CD4-positive, alpha-beta T cell treated with Interleukin-10 for 1 hour (primary cell): ENCODE data around the gene GRIA1.

Experiments
- DNase-seq: peaks from one replicate; pipeline ENCODE4 v3.0.0-alpha.2; 2020

Gene GRIA1

DNA sequence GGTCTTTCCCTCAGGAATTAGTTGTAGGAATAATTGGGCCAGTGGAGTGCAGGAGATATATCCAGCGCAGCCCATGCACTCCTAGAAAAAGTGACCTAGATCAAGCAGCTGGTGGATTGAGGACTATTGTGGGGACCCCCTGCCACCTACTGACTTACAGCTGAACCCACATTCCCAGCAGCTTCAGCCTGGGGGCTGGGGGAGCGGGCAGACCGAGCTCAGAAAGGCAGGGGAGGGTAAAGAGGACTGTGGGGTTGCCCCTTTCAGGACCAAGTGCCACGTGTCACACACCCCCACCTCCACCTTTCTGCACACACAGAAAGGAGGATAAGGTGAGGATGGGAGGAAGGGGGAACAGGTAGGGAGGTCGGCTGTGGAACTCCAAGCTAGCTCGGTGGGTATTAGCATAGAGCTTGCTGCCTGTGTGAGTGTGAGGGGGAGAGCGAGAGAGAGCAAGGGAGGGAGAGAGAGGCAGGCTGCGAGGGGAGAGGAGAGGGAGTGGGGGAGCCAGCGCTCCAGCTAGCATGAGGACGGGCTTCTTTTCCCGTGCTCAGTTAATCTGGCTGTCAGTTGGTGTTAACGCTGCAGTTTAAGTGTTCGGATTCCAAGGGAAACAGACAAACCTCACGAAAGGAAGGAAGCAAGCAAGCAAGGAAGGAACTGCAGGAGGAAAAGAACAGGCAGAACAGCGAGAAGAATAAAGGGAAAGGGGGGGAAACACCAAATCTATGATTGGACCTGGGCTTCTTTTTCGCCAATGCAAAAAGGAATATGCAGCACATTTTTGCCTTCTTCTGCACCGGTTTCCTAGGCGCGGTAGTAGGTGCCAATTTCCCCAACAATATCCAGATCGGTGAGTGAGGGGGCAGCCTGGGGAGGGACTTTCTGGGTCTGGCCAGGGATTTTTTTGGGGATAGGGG lies at the start of gene GRIA1:
TSS of gene GRIA1 (plus strand) at position 553 of the 920 bp plus-strand sequence.
- DNase-seq: no peak

GRCh38 chr5:153445875-153446579 lies 44.4 kb upstream of the GRIA1 start:
- DNase-seq: no peak

- no peak for DNase-seq
These were observed 42.9 kb upstream of the GRIA1 start for GRCh38 chr5:153447534-153447933.

- no peak for DNase-seq
These were observed 34.1 kb upstream of the GRIA1 start for GRCh38 chr5:153456354-153456753.

- no peak for DNase-seq
These were observed 33.5 kb upstream of the GRIA1 start for GRCh38 chr5:153456993-153457392.

- no peak for DNase-seq
These were observed 32.2 kb upstream of the GRIA1 start for GRCh38 chr5:153458268-153458667.

GRCh38 chr5:153459051-153459743 lies 31.3 kb upstream of the GRIA1 start:
- no peak for DNase-seq

GRCh38 chr5:153460421-153460820 lies 30.0 kb upstream of the GRIA1 start:
- DNase-seq: no peak

GRCh38 chr5:153461341-153461740 lies 29.1 kb upstream of the GRIA1 start:
- no peak for DNase-seq

DNA sequence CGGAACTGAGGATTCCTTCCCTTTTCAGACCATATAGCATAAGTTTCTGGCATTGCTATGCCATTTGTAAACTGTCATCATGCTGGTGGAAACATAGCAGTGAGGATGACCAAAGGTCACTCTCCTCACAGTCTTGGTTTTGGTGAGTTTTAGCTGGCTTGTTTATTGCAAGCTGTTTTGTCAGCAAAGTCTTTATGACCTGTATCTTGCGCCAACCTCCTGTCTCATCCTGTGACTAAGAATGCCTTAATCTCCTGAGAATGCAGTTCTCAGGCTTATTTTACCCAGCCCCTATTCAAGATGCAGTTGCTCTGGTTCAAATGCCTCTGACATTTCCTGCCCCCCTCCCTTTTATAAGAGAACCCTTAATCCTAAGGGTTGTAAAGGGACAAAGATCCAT lies 26.7 kb upstream of the GRIA1 start:
- no peak for DNase-seq

GRCh38 chr5:153467546-153467945 lies 22.9 kb upstream of the GRIA1 start:
- DNase-seq: no peak

DNA sequence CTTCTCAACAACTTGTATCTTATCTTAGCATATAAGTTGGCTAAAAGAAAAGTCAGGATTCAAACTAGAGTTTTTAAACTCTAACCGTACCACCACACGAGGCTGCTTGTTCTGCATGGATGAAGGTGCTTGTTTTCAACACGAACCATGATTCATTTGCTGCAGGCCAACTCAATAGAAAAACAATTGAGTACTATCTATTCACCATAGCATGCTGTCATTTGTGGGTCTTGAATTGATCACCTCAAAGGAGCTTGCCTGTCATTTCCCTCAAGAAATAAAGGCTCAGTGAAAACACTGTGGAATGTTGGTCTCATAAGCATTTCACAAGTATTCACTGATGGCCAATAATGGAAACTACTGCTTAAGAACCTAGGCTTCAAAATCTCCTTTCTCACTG lies 21.0 kb upstream of the GRIA1 start:
- no peak for DNase-seq

- DNase-seq: no peak
These were observed 19.7 kb upstream of the GRIA1 start for GRCh38 chr5:153470736-153471135.

DNA sequence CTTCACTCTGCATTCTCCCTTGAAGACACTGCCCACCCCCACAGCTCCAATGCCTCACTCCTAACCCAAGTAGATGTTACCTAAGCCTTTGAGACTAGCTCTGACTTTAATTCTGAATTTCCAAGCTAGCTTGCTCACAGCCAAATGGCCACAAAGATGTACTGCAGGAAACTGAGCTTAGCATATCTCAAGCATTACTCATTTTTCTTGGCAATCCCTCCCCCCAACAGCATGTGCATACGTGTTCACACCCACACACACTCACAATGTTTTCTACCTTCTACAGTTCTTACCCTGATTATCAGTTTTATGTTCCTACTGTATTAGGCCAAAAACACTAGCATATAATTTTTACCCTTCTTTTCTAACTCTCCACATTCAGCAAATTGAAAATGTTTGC lies 13.7 kb upstream of the GRIA1 start:
- no peak for DNase-seq

DNA sequence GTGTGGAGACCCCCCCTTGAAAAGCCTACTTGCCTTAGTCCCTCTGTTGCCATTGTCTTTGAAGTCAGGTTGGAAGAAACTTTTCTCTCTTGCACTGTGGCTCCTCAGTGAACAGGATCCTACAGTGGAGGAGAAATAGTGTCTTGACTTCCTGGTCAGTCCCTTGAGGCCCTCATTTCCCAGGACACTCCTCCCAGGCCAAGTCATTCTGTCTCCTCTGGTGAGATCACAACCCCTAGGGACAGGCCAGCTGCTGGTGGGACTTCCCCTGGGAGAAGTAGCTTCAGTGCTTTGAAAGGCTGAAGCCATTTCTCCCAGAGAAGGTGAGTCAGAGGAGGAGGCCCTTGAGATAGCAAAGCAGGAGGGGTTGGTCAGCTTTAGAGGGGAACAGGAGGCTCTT lies 10.1 kb upstream of the GRIA1 start:
- no peak for DNase-seq

DNA sequence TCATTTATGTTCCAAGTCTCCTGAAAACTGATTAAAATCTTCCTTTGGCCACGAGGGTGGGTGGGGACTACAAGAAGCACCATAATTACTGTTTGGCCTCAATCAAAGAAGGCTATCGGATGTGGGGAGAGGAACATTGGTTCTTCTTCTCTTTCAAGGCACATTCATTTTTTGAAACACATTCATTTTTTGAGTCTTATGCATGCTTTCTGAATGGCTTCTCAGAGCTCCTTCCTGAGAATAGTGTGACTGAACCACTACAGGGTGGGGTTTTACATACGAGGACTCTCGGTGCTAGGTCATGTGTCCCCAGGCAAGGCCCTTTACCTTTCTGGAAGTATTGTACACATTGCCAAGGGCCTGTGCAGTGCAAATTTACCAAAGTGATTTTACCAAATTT lies 7.0 kb upstream of the GRIA1 start:
- DNase-seq: no peak

DNA sequence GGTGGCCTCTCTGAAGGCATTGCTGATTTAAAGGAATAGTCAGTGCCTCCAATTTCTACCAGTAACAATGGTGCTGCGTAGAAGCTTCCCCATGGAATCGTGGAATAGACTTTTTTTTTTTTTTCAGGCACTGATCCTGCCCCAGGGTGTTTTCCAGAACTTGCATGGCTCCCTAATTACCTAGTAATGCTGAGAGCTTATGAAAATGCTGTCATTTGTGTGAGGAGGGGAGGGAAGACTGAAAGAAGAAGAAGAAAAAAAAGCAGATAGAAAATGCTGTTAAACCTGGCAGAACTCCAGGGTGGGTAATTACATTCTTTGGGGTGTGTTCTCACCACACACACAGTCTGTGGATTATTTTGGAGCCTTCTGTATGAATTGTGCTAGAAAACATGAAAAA lies 4.8 kb upstream of the GRIA1 start:
- DNase-seq: no peak

- no peak for DNase-seq
These were observed 3.7 kb upstream of the GRIA1 start for GRCh38 chr5:153486771-153487170.

- no peak for DNase-seq
These were observed 859 bp upstream of the GRIA1 start for GRCh38 chr5:153489611-153490010.

DNA sequence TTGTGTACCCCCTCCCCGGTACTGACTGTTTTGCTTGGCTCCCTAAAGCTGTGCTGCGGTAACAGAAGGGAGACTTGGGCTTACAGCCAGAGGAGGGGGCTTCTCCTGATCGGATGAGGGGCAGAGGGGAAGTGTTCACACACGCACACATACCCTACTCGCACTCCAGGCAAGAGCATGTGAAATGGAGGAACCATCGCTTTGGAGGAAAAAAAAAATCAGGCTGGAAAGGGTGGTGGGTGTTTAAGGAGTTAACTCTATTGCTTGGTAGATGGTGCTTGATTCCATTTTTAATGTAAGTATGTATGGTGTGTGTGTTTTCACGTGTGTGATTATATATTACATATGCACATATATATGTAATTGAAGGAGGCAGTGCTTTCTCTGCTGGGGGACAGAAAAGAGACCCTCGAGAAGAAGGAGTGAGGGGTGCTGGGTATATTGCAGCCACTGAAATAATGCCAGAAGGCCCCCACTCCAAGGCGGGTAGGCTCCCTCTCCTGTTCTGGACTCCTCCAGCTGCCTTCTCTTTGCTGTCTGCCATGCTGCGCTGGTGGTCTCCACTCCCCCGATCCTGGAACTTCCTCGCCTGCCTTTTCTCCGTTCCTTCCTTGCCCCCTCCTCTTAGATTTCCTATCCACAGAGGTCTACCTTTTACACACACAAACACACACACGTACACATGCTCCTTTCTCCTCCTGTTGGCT lies 721 bp downstream of the GRIA1 start:
- no peak for DNase-seq

DNA sequence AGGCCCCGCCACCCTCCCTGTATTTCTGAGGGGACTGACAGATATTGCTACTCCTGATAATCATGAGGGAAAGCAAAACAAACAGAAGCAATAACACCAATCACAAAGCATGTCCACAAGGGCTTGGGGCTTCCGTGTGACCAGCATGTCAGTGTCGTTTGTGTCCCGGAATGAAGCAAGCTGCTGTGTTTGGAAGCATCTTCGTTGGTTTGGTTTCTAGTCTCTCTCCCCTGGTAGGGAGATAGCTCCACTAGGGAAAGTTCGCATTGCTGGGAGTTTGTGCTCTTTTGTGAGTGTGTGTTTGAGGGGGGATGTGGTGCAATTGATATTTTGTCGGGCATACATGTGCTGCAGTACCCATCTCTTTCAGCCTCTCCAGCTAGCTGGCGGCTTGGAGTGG lies 1.4 kb downstream of the GRIA1 start:
- no peak for DNase-seq

DNA sequence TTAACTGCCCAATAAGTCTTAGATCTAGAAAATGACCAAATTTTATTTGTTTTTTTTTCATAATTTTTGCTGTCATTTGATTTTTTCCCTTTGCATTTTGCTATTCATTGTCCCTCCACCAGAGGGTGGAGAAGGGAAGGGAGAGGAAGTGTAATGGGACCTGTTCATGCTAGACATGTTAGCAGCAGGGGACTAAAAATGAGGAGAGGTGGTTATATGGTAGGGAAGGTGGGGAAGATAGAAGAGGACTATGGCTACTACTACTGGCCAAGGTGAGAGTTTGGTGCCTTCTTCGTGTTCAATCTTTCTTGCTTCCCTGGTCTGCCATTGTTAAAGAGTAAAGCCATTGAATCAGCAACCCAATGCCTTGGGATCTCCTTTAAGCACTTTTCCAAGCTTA lies 6.4 kb downstream of the GRIA1 start:
- no peak for DNase-seq

- DNase-seq: no peak
These were observed 8.0 kb downstream of the GRIA1 start for GRCh38 chr5:153498516-153498915.
